ENCODE measurements around the gene LRRFIP2.

DNA sequence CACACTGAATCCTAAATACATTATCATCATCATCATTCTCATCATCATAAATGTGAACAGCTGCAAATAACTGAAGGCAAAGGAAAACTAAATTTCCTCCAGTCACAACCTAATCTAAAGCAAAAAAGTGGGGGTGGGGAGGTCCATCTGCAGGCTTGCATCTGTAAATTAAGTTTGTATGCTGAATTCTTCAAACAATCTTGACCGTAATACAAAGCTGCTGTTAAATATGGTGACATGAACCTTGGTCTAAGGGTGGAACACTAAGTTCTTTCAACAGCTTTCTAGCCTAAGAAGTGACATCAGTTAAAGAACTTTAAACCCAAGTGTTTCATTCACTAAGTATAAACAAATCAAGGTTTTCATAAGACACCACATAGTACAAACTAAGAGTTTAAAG is 4.3 kb downstream of the LRRFIP2 start:
- TF ChIP-seq, protein P1, sequence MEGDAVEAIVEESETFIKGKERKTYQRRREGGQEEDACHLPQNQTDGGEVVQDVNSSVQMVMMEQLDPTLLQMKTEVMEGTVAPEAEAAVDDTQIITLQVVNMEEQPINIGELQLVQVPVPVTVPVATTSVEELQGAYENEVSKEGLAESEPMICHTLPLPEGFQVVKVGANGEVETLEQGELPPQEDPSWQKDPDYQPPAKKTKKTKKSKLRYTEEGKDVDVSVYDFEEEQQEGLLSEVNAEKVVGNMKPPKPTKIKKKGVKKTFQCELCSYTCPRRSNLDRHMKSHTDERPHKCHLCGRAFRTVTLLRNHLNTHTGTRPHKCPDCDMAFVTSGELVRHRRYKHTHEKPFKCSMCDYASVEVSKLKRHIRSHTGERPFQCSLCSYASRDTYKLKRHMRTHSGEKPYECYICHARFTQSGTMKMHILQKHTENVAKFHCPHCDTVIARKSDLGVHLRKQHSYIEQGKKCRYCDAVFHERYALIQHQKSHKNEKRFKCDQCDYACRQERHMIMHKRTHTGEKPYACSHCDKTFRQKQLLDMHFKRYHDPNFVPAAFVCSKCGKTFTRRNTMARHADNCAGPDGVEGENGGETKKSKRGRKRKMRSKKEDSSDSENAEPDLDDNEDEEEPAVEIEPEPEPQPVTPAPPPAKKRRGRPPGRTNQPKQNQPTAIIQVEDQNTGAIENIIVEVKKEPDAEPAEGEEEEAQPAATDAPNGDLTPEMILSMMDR (IDR thresholded peaks at IDR 0.05), result no peak
- no peak for TF ChIP-seq POLR2A (IDR thresholded peaks at IDR 0.05)
- TF ChIP-seq POLR2AphosphoS5 (IDR thresholded peaks at IDR 0.05), result no peak
- TF ChIP-seq EP300 (IDR thresholded peaks at IDR 0.05), result no peak

All from upper lobe of left lung (tissue), 4 donors.